ENCODE data around the gene LRRC4. TPM values are rescaled to one million over a fixed set of nuclear protein-coding genes. Genes with fewer than 3 reads are reported as not detected.

Gene LRRC4
- total and polyA plus RNA-seq, 4 experiments from 2014 or later = not detected

DNA sequence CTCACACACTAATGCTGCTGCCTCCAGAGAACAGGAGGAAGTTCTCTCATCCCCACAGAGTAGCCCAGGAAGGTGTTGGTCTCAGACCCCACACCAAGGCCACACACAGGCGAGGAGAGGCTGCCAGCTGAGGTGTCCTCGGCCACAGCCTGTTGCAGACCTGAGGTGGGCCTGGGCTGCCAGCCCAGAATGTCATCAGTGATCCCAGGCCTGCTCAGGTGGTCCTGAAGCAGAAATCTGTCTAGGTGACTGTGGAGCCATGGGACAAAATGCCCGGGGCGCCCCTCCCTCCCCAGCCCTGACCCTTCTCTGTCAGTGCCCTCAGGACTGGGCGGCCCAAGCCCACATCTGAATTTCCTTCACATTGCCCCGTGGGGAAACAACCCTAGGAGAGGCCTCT is 43.5 kb upstream of the LRRC4 start:
- intact Hi-C loops (cut with micrococcal nuclease) = no loop called here
- ChIA-PET POLR2A (ENCODE audit: partially characterized antibody) (no interaction called here), CTCF (ENCODE audit: partially characterized antibody) (no interaction called here)
- Histone ChIP-seq H3K36me3 (ENCODE audit: insufficient read depth, low read length) (peaks cover 27% of the 10 kb centered on the region), H3K4me1 (ENCODE audit: insufficient read depth, low read length) (no peaks in the 10 kb centered on the region), H3K4me3 (ENCODE audit: low read length in 2 of 2) (no peak overlapping the region), H3K27ac (ENCODE audit: low read depth, low read length) (no peak overlapping the region), H3K27me3 (ENCODE audit: insufficient read depth, low read length) (no peaks in the 10 kb centered on the region), H3K9me3 (ENCODE audit: control insufficient read depth in 1 of 2, low read length in 2 of 2) (no peaks in the 10 kb centered on the region)
- H3K27ac Mint-ChIP-seq = peak overlapping the region in 2 of 7 donors; percentile 47 to 64
- no peaks in the 10 kb centered on the region for H3K9me3 Mint-ChIP-seq
- H3K4me1 Mint-ChIP-seq = peaks cover 0 to 8% (median 3%) of the 10 kb centered on the region in 4 donors
- no peaks in the 10 kb centered on the region for H3K27me3 Mint-ChIP-seq
- no peak for DNase-seq
- H3K4me3 Mint-ChIP-seq = no peak overlapping the region
- peaks cover 0 to 31% of the 10 kb centered on the region in 2 donors for H3K36me3 Mint-ChIP-seq

GRCh38 chr7:128074336-128074735 is 43.1 kb upstream of the LRRC4 start:
- Mint-ChIP-seq H3K36me3 (peaks cover 0 to 29% of the 10 kb centered on the region in 2 donors), H3K4me3 (no peak overlapping the region), H3K9me3 (no peaks in the 10 kb centered on the region), H3K4me1 (peaks cover 0 to 8% (median 3%) of the 10 kb centered on the region in 4 donors), H3K27me3 (no peaks in the 10 kb centered on the region), H3K27ac (peak overlapping the region in 1 of 7 donors; percentile 72)
- no peak overlapping the region for H3K4me3 ChIP-seq (ENCODE audit: low read length in 2 of 2)
- intact Hi-C loops (cut with micrococcal nuclease) = no loop called here
- H3K9me3 ChIP-seq (ENCODE audit: control insufficient read depth in 1 of 2, low read length in 2 of 2) = no peaks in the 10 kb centered on the region
- H3K27ac ChIP-seq (ENCODE audit: low read depth, low read length) = no peak overlapping the region
- no peaks in the 10 kb centered on the region for H3K27me3 ChIP-seq (ENCODE audit: insufficient read depth, low read length)
- H3K36me3 ChIP-seq (ENCODE audit: insufficient read depth, low read length) = peaks cover 27% of the 10 kb centered on the region
- ChIA-PET POLR2A (ENCODE audit: partially characterized antibody) (no interaction called here), CTCF (ENCODE audit: partially characterized antibody) (no interaction called here)
- no peaks in the 10 kb centered on the region for H3K4me1 ChIP-seq (ENCODE audit: insufficient read depth, low read length)
- no peak for DNase-seq

- Histone ChIP-seq H3K27me3 (ENCODE audit: insufficient read depth, low read length) (no peaks in the 10 kb centered on the region), H3K9me3 (ENCODE audit: control insufficient read depth in 1 of 2, low read length in 2 of 2) (no peaks in the 10 kb centered on the region), H3K4me3 (ENCODE audit: low read length in 2 of 2) (no peak overlapping the region), H3K36me3 (ENCODE audit: insufficient read depth, low read length) (peaks cover 27% of the 10 kb centered on the region), H3K27ac (ENCODE audit: low read depth, low read length) (no peak overlapping the region), H3K4me1 (ENCODE audit: insufficient read depth, low read length) (no peaks in the 10 kb centered on the region)
- no peaks in the 10 kb centered on the region for H3K9me3 Mint-ChIP-seq
- peaks cover 0 to 26% of the 10 kb centered on the region in 2 donors for H3K36me3 Mint-ChIP-seq
- no peak overlapping the region for H3K4me3 Mint-ChIP-seq
- ChIA-PET POLR2A (ENCODE audit: partially characterized antibody) (no interaction called here), CTCF (ENCODE audit: partially characterized antibody) (no interaction called here)
- H3K4me1 Mint-ChIP-seq = peaks cover 0 to 8% (median 3%) of the 10 kb centered on the region in 4 donors
- H3K27me3 Mint-ChIP-seq = no peaks in the 10 kb centered on the region
- no peak for DNase-seq
- H3K27ac Mint-ChIP-seq = peak overlapping the region in 2 of 7 donors; percentile 62 to 72
- intact Hi-C loops (cut with micrococcal nuclease) = no loop called here
Observed at GRCh38 chr7:128073671-128074310, 42.6 kb upstream of the LRRC4 start.

- no peak overlapping the region for H3K4me3 Mint-ChIP-seq
Observed at GRCh38 chr7:128071801-128072200, 40.6 kb upstream of the LRRC4 start.

GRCh38 chr7:128071376-128071775 is 40.1 kb upstream of the LRRC4 start:
- Mint-ChIP-seq H3K4me1 (peaks cover 0 to 8% (median 3%) of the 10 kb centered on the region in 4 donors), H3K9me3 (no peaks in the 10 kb centered on the region), H3K27me3 (no peaks in the 10 kb centered on the region), H3K4me3 (no peak overlapping the region), H3K27ac (peak overlapping the region in 3 of 7 donors; percentile 5 to 47 (median 19)), H3K36me3 (peaks cover 0 to 24% of the 10 kb centered on the region in 2 donors)
- no peak for DNase-seq
- Histone ChIP-seq H3K27me3 (ENCODE audit: insufficient read depth, low read length) (no peaks in the 10 kb centered on the region), H3K36me3 (ENCODE audit: insufficient read depth, low read length) (peaks cover 14% of the 10 kb centered on the region), H3K9me3 (ENCODE audit: control insufficient read depth in 1 of 2, low read length in 2 of 2) (no peaks in the 10 kb centered on the region), H3K4me3 (ENCODE audit: low read length in 2 of 2) (no peak overlapping the region), H3K4me1 (ENCODE audit: insufficient read depth, low read length) (no peaks in the 10 kb centered on the region), H3K27ac (ENCODE audit: low read depth, low read length) (no peak overlapping the region)
- intact Hi-C loops (cut with micrococcal nuclease) = no loop called here
- CTCF ChIA-PET (ENCODE audit: partially characterized antibody) = no interaction called here
- POLR2A ChIA-PET (ENCODE audit: partially characterized antibody) = no interaction called here

More at GRCh38 chr7:128071801-128072200, 40.6 kb upstream of the LRRC4 start:
- POLR2A ChIA-PET (ENCODE audit: partially characterized antibody) = no interaction called here
- Histone ChIP-seq H3K4me3 (ENCODE audit: low read length in 2 of 2) (no peak overlapping the region), H3K4me1 (ENCODE audit: insufficient read depth, low read length) (no peaks in the 10 kb centered on the region), H3K27me3 (ENCODE audit: insufficient read depth, low read length) (no peaks in the 10 kb centered on the region), H3K27ac (ENCODE audit: low read depth, low read length) (no peak overlapping the region), H3K36me3 (ENCODE audit: insufficient read depth, low read length) (peaks cover 18% of the 10 kb centered on the region), H3K9me3 (ENCODE audit: control insufficient read depth in 1 of 2, low read length in 2 of 2) (no peaks in the 10 kb centered on the region)
- peak overlapping the region in 2 of 7 donors; percentile 5 to 47 for H3K27ac Mint-ChIP-seq
- H3K4me1 Mint-ChIP-seq = peaks cover 0 to 8% (median 3%) of the 10 kb centered on the region in 4 donors
- no peaks in the 10 kb centered on the region for H3K9me3 Mint-ChIP-seq
- no peak for DNase-seq
- CTCF ChIA-PET (ENCODE audit: partially characterized antibody) = no interaction called here
- intact Hi-C loops (cut with micrococcal nuclease) = no loop called here
- H3K27me3 Mint-ChIP-seq = no peaks in the 10 kb centered on the region
- peaks cover 0 to 24% of the 10 kb centered on the region in 2 donors for H3K36me3 Mint-ChIP-seq

DNA sequence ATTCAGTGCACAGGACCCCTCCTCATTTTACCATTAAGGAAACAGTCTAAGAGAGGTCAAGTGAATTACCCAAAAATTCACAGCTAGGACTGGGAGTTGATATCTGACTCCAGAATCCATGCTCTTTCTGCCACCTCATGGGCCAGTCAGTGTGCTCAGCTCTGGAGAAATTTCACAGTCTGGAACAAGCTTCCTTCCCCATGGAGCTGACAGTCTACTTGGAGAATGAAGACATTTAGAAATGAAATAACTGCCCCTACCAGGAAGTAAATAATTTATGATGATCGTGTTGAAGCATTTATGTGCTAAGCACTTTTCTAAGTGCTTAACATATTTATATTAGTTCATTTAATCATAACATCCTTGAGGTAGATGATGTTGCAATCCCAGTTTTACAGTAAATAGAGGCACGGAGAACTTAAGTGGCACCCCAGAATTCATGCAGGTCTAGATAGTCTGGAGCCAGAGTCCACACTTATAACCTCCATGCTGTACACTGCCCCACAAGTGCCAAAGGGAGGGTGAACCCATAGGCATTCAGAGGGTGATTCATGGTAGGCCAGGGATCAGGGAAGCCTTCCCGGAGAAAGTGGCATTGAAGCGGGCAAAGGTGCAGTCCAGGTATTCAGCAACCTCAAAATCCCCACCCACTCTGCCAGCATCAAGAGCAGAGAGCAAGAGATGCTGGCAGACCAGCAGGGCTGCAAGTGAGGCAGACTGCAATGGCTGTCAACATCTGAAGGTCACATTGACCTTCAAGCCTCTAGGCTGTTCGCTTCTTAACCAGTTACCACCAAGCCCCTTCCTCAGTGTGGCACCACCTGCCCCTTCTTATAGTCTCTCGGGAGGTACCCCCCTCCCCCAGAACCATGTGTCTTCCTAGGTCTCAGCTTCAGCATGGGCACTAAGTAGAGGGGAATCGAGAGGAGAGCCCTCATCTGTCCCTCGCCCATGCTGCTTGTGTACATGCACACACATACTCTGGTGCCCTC is 38.4 kb upstream of the LRRC4 start:
- Mint-ChIP-seq H3K9me3 (no peaks in the 10 kb centered on the region), H3K4me3 (no peak overlapping the region), H3K27me3 (no peaks in the 10 kb centered on the region), H3K27ac (peak overlapping the region in 2 of 7 donors; percentile 9 to 19), H3K36me3 (peaks cover 5 to 14% of the 10 kb centered on the region in 2 donors), H3K4me1 (peaks cover 0 to 11% (median 4%) of the 10 kb centered on the region in 4 donors)
- intact Hi-C loops (cut with micrococcal nuclease) = no loop called here
- Histone ChIP-seq H3K4me3 (ENCODE audit: low read length in 2 of 2) (no peak overlapping the region), H3K27ac (ENCODE audit: low read depth, low read length) (no peak overlapping the region), H3K27me3 (ENCODE audit: insufficient read depth, low read length) (no peaks in the 10 kb centered on the region), H3K4me1 (ENCODE audit: insufficient read depth, low read length) (no peaks in the 10 kb centered on the region), H3K9me3 (ENCODE audit: control insufficient read depth in 1 of 2, low read length in 2 of 2) (no peaks in the 10 kb centered on the region), H3K36me3 (ENCODE audit: insufficient read depth, low read length) (peaks cover 7% of the 10 kb centered on the region)
- ChIA-PET CTCF (ENCODE audit: partially characterized antibody) (interaction anchor here (1.4 kb wide), 1 partner anchor 362 kb away, joined by 4 read pairs; no protein-coding TSS in a partner anchor), POLR2A (ENCODE audit: partially characterized antibody) (no interaction called here)
- no peak for DNase-seq

DNA sequence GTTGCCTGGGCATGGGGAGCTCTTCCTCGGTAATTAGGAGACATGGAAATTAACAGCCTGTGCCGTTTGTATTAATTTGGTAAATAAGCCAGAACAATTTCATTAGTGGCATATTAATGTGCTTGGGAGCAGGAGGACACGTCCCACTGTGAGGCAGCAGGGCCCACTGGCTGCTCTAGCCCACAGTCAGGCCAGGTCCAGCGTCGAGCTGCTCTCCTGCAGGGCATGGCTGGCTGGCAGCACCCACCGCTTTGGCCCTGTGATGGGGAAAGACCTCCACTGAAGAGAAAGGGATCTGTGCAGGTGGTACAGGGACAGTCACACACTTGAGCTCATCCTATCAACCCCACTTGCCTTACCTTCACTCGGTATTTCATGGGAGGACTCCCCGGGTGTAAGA is 37.5 kb upstream of the LRRC4 start:
- Mint-ChIP-seq H3K27ac (peak overlapping the region in 1 of 7 donors; percentile 12), H3K4me1 (peaks cover 0 to 11% (median 7%) of the 10 kb centered on the region in 4 donors), H3K4me3 (no peak overlapping the region), H3K27me3 (no peaks in the 10 kb centered on the region), H3K36me3 (peaks cover 9 to 11% of the 10 kb centered on the region in 2 donors), H3K9me3 (no peaks in the 10 kb centered on the region)
- intact Hi-C loops (cut with micrococcal nuclease) = no loop called here
- Histone ChIP-seq H3K36me3 (ENCODE audit: insufficient read depth, low read length) (peaks cover 5% of the 10 kb centered on the region), H3K4me3 (ENCODE audit: low read length in 2 of 2) (no peak overlapping the region), H3K4me1 (ENCODE audit: insufficient read depth, low read length) (no peaks in the 10 kb centered on the region), H3K27me3 (ENCODE audit: insufficient read depth, low read length) (no peaks in the 10 kb centered on the region), H3K27ac (ENCODE audit: low read depth, low read length) (no peak overlapping the region), H3K9me3 (ENCODE audit: control insufficient read depth in 1 of 2, low read length in 2 of 2) (no peaks in the 10 kb centered on the region)
- POLR2A ChIA-PET (ENCODE audit: partially characterized antibody) = no interaction called here
- no peak for DNase-seq
- CTCF ChIA-PET (ENCODE audit: partially characterized antibody) = interaction anchor here (1.4 kb wide), 1 partner anchor 361 kb away, joined by 4 read pairs; no protein-coding TSS in a partner anchor
